GM19043 (cell line): ENCODE results near the gene DENND1C.
A peak's percentile ranks its signal among the peaks of the same experiment; 100 is the strongest.

Experiments used
- ATAC-seq: cut with Tn5 transposase; IDR thresholded peaks from one replicate; pipeline ENCODE4 v1.9.1; 2021; ENCODE audit warnings: low read depth; ENCODE audit not compliant: unreplicated experiment

DENND1C gene, protein sequence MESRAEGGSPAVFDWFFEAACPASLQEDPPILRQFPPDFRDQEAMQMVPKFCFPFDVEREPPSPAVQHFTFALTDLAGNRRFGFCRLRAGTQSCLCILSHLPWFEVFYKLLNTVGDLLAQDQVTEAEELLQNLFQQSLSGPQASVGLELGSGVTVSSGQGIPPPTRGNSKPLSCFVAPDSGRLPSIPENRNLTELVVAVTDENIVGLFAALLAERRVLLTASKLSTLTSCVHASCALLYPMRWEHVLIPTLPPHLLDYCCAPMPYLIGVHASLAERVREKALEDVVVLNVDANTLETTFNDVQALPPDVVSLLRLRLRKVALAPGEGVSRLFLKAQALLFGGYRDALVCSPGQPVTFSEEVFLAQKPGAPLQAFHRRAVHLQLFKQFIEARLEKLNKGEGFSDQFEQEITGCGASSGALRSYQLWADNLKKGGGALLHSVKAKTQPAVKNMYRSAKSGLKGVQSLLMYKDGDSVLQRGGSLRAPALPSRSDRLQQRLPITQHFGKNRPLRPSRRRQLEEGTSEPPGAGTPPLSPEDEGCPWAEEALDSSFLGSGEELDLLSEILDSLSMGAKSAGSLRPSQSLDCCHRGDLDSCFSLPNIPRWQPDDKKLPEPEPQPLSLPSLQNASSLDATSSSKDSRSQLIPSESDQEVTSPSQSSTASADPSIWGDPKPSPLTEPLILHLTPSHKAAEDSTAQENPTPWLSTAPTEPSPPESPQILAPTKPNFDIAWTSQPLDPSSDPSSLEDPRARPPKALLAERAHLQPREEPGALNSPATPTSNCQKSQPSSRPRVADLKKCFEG

DNA sequence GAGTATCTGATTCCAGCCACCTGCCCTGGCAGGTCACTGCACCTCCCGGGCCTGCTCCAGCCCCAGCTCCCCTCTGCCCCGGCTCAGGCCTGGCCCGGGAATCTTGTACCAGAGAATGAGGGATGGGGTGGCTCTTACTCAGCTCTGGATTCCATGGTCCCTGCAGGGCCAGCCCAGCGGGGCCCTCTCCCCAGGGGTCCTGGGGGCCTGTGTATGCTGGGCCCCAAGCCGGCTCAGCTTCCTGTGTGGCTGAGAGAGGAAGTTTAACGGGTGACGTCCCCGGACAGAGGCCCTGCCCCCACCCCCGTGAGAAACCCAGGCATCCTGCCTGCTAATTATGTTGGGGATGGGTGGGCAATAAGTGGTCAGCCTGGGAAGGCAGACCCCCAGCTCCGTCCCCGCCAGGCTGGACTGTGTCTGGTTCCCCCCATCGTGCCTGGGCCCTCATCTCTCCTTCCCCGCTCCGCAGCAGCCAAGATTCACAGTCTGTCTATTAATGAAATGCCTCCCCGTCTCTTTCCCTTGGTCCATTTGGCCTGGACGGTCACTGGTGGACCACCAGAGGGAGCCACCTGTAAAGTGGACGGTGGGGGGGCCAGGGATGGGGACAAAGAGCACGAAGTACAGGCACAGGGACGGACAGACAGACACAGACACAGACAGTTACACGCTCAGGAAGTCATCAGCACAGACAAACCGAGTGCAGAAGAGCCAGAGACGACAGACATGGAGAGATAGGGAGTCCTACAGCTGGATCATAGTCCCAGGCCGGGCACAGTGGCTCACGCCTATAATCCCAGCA, at the start of gene DENND1C:
Gene DENND1C, minus strand, starts transcription at position 247 of the 802 bp plus-strand sequence. Its CDS starts 92 bp downstream, at position 155.
- no peak for ATAC-seq

DNA sequence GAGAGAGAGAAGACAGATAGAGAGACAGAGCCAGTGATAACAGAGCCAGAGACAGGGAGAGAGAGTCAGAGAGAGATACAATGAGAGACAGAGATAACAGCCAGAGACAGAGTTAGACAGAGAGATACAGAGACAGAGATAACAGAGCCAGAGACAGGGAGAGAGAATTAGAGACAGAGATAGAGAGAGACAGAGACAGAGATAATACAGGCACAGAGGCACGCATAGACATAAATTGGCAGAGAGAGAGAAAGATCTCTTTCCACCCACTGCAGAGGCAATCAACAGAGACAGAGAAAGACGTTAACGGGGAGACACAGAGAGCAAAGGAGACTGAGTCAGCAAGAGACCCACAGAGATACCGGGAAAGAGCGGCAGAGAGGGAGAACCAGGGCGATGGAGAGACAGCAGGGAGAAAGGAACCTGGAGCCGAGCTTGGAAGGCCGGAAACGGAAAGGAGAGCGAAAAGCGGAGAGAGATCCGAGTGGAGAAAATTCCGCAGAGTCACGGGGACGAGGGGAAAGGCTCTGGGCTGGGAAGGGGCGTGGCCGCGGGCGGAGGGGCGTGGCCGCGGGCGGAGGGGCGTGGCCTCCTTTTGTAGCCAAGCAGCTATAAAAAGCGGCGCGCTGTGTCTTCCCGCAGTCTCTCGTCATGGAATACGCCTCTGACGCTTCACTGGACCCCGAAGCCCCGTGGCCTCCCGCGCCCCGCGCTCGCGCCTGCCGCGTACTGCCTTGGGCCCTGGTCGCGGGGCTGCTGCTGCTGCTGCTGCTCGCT, 49.0 kb upstream of the DENND1C start, which contains the start of gene TNFSF9:
Gene TNFSF9, plus strand, starts transcription at position 641 of the 777 bp plus-strand sequence. Its CDS starts 11 bp downstream, at position 652.
- ATAC-seq = no peak

DNA sequence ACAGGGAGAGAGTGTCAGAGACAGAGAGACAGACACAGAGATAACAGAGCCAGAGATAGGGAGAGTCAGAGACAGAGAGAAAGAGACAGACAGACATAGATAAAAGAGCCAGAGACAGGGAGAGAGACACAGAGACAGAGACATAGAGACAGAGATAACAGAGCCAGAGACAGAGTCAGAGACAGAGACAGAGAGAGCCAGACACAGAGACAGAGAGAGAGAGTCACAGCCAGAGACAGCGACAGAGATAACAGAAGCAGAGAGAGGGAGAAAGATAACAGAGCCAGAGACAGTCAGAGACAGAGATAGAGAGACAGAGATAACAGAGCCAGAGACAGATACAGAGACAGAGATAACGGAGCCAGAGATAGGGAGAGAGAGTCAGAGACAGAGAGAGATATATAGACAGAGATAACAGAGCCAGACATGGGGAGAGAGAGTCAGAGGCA, 48.4 kb upstream of the DENND1C start:
- ATAC-seq = no peak

DNA sequence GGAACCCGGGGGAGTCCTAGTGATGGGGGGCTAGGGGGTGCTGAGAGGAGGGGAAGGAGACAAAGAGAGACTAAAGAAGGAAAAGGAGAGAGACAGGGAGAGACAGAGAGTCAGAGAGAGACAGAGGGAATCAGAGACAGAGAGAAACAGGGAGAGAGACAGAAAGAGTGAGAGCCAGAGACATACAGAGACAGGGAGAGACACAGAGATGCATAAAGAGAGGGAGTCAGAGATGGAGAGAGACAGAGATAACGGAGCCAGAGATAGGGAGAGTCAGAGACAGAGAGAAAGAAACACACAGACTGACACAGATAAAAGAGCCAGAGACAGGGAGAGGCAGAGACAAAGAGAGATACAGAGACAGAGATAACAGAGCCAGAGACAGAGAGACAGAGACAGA, 47.8 kb upstream of the DENND1C start:
- no peak for ATAC-seq

DNA sequence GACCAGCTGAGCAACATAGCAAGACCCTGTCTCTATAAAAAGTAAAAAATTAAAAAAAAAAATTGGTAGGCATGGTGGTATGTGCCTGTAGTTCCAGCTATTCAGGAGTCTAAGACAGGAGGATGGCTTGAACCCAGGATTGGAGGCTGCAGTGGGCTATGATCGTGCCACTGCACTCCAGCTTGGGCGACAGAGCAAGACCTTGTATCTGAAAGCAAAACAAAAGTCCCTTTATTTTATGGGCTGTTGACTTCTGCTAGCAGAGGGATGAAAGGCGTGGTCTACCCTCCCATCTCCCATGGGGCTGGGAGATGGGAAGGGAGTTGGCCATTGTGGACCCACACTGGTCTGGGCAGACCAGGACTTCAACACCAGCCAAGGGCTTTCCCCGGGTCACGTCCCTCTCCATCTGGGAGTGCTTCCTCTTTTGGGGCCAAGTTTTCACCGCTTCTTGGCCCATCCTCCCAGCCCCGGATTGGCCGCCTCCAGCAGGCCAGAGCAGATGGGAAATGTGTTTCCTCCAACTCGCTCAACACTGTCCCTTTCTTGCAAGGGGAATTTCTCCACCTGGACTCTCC, 47.0 kb upstream of the DENND1C start:
- ATAC-seq = no peak

DNA sequence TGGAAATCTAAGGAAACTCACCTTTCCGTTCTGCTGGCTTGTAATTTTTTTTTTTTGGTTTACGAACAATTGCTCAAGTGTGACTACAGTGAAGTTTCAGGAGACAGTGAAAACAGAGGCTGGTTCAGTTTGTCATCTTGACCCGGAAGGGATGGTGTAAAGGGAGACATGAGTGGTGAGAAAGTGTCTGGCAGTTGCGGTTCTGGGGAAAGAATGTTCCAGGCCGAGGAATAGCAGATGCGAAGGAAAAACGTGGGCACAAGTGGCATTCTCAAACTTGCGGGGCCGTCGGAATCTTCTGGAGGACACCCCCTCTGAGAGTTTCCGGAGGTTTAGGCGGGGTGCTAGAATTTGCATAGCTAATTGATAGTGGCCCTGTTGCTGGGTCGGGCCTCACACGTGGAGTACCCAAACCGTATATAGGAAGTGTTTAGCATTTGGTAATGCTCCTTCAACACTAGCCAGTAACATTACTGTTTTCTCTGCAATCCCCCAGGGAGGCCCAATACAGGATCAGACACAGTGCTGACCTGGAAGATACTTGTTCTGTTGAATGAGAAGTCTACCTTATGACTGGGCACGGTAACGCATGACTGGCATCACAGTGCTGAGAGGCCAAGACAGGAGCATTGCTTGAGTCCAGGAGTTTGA, 46.4 kb upstream of the DENND1C start:
- peak; percentile 40 for ATAC-seq

DNA sequence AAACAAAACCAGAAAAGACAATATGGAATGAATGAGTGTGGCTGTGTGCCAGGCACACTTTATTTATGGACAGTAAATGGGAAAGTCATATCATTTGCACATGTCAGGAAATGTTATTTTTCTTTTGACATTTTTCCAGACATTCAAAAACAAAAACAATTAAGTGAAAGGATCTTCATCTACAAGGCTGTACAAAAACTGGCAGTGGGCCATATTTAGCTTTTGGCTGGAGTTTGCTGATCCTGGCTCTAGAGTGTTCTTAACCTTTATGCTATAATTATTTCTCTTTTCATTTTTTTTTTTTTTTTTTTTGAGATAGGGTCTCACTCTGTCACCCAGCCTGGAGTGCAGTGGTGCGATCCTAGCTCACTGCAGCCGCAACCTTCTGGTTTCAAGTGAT, 42.7 kb upstream of the DENND1C start:
- no peak for ATAC-seq

DNA sequence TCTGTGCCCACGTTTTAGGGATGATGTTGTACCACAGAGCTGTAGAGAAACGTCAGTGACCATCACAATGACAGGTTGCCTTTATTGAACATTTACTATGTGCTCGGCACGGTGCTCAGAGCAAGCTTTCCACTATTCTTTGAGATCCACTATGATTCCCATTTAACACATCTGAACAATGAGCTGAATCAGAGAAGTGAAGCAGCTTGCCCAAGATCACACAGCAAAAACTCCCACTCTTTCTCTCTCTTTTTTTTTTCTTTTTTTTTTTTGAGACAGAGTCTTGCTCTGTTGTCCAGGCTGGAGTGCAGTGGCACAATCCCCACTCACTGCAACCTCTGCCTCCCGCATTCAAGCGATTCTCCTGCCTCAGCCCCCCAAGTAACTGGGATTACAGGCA, 41.1 kb upstream of the DENND1C start:
- ATAC-seq = no peak

DNA sequence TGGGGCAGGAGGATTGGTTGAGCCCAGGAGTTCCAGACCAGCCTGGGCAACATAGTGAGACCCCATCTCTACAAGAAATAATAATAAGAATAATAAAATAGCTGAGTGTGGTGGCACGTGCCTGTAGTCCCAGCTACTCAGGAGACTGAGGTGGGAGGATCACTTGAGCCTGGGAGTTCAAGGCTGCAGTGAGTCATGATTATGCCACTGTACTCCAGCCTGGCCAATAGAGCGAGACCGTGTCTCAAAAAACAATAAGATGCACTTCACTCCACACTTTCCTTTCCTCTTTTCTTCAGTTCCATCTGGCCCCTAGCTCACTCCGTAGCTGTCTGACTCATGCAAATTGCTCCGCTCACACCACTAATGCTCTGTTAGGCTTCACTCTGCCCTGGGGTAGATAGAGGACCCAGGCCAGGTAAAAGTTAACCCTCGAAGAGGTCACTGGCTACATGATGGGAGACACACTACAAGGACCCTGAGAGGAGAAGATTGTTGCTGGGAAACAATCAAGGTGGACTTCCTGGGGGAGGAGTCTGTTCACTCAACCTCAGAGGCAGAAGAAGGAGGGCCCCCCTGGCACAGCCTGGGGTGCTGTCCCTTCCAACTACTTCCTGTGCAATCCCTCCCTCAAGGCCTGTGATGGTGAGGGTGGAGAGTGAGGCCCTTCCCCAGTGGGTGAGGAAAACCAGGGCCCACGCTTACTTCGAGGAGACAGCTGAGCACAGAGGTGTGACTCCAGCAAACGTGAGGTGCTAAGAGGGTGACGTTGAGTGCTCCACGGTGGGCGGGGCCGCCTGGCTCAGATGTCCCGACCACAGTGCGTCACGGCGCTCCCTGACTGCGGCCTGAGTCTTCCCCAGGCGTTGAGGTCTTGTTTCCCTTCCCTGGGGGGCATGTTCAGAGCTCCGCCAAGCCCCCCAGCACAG, 40.4 kb upstream of the DENND1C start:
- ATAC-seq = peak; percentile 43

DNA sequence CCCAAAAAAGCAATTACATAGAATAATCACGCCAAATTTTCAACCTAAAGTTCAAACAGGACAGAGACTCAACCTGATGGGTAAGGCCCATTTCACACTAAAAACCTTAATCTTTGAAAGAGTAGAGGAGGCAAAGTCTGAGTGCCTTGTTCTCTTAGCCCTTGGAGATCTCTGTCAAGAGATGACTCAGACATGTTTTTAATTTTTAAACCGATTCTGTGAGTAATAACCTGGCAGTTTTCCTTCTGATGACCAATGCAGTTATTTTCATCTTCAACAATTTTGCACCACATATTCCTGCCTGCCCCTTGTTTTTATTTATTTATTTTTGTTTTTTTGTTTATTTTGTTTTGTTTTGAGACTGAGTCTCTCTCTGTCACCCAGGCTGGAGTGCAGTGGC, 37.7 kb upstream of the DENND1C start:
- ATAC-seq = no peak

DNA sequence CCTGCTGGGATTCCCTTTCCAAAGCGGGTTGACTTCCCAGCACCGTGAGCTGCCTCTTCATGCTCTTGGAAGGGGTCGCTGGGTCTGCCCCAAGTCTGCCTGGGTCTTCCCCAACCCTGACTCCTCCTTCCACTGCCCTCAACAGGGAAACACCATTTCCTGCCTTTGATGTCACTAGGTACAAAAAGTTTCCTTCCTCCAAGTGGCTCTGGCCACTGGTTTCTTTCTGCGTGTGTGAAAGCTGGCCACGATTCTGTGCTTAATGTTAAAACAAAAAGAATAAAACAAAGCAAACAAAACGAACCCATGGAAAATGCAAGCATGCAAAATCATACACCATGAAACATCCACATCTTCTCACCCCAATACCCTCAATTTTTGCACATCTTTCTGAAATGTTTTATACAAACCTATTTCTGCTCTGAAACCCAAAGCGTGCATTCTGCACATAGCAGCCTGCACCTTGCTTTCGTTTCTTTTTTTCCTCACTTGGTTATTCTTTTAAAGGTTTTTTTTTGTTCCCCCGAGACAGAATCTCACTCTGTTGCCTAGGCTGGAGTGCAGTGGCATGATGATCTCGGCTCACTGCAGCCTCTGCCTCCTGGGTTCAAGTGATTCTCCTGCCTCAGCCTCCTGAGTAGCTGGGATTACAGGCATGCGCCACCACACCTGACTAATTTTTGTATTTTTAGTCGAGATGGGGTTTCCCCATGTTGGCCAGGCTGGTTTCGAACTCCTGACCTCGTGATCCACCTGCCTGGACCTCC, 36.7 kb upstream of the DENND1C start:
- ATAC-seq = no peak

DNA sequence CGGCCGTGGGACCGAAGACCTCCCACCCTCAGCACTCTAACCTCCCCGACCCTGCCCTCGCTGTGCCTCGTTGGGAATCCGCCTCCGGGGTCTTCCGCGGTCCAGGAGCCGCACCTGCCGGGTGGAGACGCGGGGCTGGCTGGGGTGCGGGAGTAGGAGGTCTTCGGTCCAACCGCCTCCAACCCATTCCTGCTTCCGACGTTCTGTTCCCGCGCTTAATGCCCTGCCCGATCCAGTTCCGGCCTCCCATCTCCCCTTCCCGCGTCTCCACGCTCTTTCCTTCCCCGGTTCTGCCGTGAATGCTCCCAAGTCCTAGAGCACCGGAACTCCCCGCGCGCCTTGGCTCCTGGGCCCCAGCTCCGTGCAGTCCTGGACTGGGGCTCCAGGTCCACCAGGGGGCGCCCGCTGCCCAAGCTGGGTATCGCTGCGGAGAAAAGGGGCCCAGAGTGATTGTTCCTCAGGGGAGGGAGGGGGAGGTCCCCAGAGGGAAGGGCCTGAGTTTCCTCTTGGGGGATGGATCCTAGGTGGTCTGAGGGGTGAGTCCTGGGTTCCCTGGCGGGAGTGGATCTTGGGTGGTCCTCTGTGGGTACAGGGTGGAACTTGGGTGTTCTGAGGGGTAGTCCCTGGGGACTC, 35.2 kb upstream of the DENND1C start:
- peak; percentile 39 for ATAC-seq

DNA sequence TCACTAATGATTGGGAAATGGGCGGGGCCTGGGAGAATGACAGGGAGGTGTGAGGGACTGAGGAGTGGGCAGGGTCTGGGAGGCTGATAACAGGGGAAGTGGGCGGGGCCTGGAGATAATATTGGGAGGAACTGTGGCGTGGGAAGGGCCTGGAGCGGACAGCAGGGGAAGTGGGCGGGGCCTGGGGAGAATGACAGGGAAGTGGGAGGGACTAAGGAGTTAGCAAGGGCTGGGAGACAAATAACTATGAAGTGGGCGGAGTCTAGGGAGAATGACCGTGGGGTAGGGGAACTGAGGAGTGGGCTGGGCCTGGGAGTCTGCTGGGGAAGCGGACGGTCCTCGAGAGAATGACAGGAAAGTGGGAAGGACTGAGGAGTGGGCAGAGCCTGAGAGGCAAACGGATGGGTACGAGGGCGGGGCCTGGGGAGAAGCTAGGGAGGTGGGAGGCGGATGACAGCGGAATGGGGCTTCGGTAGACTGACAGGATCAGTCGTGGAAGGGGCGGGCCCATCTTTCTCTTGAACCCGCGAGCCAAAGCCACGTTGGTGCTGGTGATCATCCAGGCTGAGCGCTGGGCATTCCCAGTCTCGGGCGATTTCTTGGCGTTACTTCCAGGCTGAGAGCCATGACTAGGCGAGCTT, 34.6 kb upstream of the DENND1C start:
- no peak for ATAC-seq

DNA sequence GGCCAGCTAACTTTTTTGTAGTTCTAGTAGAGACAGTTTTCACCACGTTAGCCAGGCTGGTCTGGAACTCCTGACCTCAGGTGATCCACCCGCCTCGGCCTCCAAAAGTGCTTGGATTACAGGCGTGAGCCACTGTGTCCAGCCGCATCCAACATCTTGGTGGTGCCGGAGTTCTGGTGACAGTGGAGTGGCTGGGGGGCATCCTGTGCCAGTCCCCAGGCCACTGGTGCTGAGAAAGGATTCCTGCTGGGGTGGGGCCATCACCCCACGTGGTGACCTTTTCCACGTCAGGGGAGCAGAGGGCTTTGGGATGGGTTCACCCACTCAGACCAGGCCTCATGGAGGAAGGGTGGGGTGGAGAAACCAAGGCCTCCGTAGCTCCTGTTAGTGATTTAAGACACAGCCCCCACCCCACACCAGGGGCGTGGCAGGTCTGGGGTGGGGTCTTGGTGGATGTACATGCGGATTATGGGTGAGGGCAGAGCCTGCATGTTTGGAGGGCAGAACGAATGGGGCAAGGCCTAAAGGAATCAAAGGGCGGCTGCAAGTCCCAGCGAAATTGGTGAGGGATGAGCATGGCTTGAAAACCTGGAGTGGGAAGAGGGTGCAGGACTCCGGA, 33.4 kb upstream of the DENND1C start:
- no peak for ATAC-seq

DNA sequence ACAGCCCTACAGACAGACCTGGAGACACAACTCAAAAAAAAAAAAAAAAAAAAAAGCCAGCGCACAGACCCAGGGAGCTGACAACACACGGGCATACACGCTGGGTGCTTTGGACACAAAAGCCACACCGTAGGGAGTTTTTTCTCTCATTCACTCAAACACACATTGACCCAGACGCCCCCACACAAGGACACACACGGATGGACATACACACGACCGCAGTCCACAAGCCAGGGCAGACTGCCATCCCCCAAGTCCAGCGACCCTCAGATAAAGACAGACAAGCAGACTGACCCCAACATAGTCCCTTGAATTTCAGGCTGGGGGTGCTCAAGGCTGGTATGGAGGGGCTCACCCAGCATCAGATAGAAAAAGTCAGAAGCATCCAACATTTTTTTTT, 32.5 kb upstream of the DENND1C start:
- ATAC-seq = no peak

DNA sequence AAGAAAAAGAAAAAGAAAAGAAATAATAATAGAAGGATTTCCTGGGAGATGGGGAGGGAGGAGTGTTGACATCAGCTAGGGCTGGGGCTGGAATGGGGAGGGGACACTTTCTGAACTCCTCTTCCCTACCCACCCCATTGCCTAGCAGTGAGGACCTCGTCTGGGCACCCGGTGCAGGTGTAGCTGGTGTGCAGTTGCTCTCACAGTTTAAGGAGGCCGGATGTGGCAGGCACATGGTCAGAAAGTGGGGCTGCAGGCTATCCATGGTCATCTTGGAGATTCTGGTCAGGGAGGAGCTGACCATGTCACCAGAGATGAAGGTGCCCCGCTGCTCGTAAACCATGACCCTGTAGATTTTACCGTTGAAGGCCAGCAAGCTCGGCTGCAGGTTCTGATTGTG, 29.0 kb upstream of the DENND1C start:
- ATAC-seq = no peak
